NCI-H2029 (cell line): ENCODE results near the gene TBC1D3E.
"Not testable (repeated sequence)": the region's sequence is repeated elsewhere in the genome, so short reads cannot be mapped to it uniquely, and the experiment has no call there.

Source experiments
- DNase-seq: peaks from one replicate; lab custom pipeline; 2025; lab: John Stamatoyannopoulos, UW

TBC1D3E gene

DNA sequence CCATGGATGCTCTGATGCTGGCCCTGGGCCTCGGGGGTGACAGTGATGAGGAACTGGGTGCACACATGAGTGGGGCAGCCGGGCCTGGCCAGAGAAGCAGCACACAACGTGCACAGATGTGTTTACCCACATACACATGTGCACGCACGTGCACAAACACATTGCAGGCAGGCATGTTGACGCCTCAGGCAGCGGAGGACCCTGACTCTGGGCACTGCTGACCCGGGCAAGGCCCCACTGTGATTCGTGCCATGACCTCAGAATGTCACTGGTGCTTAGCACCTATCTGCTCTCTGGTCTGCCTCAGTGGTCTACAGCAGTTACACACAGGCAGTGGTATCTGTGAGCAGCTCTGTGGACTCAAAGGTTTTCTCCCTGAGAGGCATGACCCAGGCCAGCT is at the start of gene TBC1D3E:
TBC1D3E (plus strand) TSS at position 301 of the 400 bp plus-strand sequence. CDS start 1,545 bp downstream, outside the sequence.
- not testable (repeated sequence) for DNase-seq

DNA sequence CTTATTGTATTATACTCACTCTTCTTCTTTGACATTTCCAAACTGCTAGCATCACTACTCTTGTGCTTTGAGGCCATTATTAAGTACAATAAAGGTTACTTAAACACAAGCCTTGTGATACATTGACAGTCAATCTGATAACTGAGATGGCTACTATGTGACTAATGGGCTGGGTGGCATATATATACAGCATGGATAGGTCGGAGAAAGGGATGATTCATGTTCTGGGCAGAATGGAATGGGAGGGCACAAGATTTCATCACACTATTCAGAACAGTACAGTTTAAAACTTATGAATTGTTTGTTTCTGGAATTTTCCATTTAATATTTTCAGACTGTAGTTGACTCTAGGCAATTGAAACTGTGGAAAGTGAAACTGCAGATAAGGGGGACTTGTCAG is 40.4 kb upstream of the TBC1D3E start:
- not testable (repeated sequence) for DNase-seq

DNA sequence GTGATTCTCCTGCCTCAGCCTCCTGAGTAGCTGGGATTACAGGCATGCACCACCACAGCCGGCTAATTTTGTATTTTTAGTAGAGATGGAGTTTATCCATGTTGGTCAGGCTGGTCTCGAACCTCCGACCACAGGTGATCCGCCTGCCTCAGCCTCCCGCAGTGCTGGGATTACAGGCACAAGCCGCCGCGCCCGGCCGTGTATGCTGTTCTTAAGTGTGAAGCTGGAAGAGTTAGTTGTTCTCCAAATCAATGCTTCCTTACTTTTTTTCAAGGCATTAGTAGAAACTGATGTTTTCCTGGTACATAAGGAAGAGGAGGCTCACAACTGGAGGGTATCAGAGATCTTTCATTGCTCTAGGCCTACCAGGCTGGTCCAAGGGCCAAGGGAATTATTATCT is 39.6 kb upstream of the TBC1D3E start:
- DNase-seq: not testable (repeated sequence)

DNA sequence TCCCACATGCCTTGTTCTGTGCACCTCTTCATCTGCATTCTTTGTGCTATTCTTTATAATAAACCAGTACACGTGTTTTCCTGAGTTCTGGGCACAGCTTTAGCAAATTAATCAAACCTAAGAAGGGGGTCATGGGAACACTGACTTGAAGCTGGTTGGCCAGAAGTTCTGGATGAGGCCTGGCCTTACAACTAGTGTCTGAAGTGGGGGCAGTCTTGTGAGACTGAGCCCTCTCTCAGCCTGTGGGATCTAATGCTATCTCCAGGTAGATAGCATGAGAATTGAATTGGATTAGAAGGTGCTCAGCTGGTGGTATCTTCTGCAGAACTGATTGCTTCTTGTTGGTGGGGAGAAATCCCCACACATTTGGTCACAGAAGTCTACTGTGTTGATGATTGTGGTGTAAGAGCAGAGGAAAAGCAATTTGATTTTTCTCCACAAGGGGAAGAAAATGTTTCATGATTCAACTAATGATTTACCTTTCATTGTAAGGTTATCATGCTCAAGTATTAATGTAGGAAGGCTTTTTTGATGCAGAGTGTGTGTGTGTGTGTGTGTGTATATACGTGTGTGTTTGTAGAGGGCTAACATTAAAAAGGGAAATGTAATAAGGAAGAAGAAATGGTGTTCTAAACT is 33.6 kb upstream of the TBC1D3E start:
- DNase-seq: not testable (repeated sequence)

DNA sequence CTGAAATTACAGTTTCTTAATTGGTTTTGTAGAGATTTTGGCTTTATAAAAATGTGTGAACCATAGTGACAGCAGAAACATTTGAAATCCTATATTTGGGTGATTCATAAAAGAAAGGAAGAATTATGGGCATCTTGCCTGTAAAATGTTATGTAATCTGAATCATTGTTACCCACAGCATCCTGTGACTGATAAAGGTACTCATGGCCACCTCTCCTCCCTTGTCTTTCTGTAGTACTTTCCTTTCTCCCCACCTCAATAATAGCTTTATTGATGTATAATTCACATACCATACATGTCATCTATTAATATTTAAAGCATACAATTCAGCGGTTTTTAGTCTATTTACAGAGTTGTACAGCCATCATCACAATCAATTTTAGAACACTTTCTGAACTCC is 28.5 kb upstream of the TBC1D3E start:
- not testable (repeated sequence) for DNase-seq

DNA sequence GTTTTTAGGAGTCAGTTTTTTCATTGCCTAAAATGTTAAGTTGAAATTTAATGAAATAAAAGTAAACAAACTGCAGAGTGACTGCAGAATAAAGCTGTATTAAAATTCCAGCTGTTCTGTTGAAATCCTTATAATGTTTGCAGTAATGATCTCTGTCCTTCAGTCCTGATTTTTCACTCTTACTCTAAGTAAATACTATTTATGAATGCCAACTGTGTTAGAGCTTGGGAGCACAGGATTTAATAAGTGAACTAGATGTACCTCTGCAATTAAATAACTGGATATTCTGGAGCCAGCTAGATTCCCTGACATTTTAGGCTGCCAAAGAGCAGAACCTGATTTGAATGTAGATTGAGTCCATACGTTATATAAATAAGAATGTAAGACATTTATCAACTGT is 7.9 kb upstream of the TBC1D3E start:
- not testable (repeated sequence) for DNase-seq

DNA sequence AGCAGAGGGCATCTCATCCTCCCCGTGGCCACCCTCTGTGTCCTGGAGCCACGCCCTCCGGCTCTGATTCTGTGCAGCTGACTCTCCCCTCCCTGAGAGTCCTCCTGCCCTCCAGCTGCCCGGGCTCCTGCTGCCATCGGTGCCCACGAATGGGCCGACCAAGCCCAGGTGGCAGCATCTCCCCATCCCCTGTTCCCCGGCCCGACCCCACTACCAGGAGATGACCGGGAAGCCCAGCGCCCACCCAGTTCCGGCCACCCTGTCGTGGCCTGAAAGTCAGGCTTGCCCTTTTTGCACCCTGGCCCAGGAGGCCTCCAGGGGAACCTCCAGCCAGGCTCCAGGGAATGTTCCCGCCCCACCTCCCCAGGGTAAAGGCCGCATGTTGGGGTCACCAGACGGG is 7.1 kb downstream of the TBC1D3E start:
- not testable (repeated sequence) for DNase-seq
